Kidney tubule cell (primary cell): ENCODE measurements around the gene CNKSR3.
"Not testable (repeated sequence)": the region's sequence is repeated elsewhere in the genome, so short reads cannot be mapped to it uniquely, and the experiment has no call there.

ENCODE experiments used
- DNase-seq: peaks from one replicate; pipeline ENCODE4 v3.0.0-alpha.2; 2018; ENCODE audit warnings: low spot score

Gene CNKSR3

GRCh38 chr6:154528310-154528915 lies 17.9 kb upstream of the CNKSR3 start:
- no peak for DNase-seq

GRCh38 chr6:154526996-154527395 lies 16.5 kb upstream of the CNKSR3 start:
- DNase-seq, result no peak

- no peak for DNase-seq
Observed at GRCh38 chr6:154522576-154522975, 12.1 kb upstream of the CNKSR3 start.

GRCh38 chr6:154521412-154521811 lies 10.9 kb upstream of the CNKSR3 start:
- no peak for DNase-seq

DNA sequence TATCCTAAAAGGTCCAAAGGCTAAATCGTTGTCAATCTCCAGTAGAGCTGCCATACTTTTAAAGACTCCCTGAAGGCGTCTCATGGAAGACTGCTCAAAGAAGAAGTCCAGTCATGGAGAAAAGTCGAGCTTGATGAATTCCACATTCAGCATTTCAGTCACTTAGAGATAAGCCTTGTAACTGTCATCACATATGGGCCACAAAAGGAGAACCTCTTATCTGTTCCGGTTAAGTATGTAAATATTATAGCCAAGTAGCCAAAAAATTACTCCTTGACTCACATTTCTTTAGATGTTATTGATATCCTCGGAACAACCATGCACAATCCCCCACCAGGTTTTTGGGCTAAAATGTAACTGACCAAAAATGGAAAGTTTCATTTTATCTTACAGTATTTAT lies 9.8 kb upstream of the CNKSR3 start:
- no peak for DNase-seq

- no peak for DNase-seq
Observed at GRCh38 chr6:154518396-154518795, 7.9 kb upstream of the CNKSR3 start.

DNA sequence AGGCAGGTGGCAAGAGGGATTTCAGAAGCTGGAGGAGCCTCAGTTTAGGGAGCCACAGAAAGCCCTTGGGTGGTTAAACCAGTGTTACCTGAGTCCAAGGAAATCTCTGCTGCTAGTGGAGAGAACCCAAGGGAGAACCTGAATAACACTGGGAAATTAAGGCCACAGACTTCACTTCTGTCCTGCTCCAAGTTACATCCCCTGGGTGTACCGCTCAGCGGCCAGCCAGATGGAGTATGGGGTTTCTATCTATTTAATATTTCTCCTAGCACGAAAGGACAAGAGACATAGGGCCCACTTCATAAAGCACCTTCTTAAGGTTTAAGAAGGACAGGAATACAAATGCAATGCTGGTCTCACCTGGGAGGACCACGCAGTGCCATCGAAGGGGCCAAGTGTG lies 5.8 kb upstream of the CNKSR3 start:
- DNase-seq, result no peak

DNA sequence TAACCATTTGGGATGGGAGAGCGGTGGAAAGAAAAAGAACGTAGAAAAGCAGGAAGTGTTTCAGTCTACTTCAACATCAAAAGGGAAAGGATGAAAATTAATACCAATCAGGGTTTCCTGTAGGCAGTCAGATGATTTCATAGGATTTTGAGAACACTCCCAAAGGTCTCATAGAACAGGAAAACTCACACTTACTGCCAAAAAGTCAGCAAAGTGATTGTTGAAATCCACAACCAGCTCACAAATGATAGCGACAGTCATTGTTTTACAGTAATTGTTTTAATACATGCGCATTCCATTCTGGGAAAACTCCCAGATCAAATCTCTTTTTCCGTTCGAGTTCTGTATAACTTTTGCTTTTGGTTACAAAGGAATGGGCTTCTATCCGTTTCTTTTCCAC lies 5.3 kb upstream of the CNKSR3 start:
- peak; percentile 21 for DNase-seq

- DNase-seq, result not testable (repeated sequence)
Observed at GRCh38 chr6:154515076-154515475, 4.6 kb upstream of the CNKSR3 start.

DNA sequence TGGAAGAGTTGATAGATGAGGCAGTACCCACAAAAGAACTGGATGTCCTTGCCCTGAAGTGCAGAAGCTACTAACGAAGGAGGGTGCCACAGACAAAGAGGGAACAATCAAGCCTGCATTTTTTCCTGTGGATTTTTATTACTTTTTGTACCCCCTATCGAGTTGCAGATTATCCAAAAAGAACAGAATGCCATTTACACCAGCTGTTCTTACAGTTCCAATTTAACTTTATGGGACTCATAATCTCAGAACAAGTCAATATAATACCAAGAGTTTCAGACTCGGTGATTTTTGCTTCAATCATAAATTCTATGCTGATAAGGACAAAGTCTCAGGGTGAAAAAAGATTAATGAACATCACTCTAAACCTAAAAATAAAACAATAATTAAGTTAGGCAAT lies 4.0 kb upstream of the CNKSR3 start:
- no peak for DNase-seq

DNA sequence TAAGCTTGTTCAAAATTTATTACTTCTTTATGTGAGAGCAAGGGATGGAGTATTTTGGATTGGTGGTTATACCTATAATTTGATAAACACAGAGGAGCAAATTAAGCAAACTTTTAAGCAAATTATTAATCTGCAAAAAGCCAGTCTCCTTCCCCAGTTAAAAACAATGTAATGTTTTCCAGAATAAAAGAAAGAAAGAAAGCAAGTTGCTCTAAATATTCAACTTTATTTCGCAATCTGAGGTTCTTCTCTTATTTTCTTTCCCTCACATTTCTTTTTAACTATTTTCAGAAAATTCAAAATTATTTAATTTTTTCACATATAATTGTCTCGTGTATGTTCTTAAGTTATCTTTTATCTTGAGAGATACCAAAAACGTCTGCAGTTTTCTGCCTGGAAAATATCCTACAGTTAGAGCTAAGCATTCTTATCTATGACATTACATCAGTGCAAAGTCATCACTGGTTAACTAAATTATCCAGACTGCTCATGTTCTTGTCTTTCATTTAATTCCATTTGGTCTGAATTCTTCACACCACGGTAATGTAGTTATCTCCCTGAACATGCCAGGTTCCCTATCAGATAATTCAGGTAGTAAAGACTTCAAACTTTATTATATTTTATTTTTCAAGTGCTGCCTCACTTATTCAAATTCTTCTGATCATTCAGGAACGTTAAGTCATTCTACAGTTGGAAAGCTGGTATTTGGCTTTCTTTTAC lies 3.3 kb upstream of the CNKSR3 start:
- no peak for DNase-seq

DNA sequence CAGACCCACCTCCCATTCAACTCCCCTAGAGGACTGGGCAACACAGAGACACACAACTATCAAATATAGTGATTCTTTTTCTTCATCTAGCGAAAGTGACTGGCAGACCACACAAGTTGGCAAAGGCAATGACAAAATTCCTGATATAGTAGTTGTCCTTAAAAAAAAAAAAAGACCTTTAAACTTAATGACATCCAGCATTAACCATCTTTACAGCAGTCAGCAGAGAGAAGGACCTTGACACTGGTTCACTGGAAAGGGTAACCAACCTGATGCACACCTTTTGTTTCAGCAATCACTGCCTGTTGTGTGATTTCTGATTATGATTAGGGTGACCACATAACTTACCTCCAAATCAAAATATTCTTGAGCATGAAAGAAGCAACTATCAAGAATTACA lies 1.7 kb upstream of the CNKSR3 start:
- no peak for DNase-seq

GRCh38 chr6:154511791-154512190 lies 1.3 kb upstream of the CNKSR3 start:
- peak; percentile 74 for DNase-seq

- DNase-seq, result no peak
Observed at GRCh38 chr6:154509421-154510143, 903 bp downstream of the CNKSR3 start.

DNA sequence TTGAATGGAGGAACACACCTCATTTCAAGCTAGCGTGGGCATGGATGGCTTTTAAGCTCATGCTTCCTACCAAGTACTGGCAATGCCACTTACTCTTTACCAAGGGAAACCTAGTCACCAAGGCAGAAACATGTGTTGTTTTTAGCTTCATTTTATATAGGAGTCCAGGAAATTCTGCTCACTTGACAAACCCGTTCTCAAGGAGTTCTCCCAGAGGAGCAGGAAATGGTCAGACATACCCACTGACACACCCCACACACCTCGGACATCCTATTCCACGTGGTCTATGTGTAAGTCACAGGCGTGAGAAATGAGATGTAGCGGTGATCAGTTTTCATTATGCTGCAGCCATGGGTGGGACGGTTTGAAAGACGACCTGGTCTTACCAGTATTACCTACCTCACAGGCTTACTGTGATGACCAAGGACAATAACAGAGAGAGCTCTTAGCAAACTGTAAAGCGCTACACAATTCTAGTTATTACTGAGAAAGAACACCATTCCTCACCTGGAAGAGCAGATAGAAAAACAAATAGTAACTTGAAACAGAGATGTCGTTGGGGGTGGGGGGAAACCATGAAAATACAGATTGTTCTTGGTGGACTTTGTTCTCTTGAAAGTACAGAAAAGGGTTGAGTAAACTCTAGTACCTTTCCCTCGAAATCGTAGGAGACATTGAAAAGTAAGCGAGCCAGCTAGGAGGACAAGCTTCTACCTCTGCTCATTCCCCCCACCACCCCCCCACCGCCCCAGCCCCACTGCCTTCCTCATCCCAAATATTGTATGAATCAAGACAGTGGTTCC lies 1.7 kb downstream of the CNKSR3 start:
- DNase-seq, result peak; percentile 86

DNA sequence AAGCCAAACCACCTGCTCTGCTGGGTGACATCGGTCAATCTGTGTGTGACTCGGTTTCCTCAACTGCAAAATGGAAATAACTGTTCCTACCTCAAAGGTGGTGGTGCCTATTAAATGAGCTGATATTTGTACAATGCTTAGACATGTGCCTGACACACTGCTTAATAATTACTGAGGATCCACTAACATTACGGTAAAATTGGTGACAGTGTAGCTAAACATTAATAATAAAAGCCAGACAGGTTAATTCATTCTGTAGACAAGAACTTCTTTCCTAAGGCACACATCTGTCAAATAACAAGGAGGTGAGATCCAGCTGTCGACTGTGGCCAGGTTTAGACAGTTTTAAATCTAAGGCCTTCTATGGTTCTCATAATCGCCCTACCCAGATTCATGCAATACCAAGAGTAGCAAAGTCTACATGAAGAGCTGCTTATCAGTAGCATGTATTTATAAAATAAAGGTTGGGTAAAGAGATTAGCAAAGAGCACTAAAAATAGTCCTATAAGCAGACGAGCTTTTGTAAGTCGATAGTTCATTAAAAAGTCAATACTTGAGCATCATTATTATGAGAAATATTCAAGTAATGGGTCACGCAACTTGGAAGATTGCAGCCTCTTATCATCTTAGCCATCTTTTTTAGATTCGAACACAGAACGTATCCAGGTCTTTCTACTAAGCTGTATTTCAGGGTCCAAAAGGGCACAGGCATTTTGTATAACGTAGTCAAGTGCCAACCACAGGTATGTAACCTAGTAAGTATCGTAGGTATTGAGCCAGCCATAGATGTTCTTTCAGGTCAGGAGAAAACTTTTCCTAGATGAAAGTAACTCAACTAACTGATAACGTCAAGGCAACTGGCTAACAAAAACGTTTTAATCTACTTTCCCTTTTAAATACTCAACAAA lies 3.2 kb downstream of the CNKSR3 start:
- peak; percentile 75 for DNase-seq

DNA sequence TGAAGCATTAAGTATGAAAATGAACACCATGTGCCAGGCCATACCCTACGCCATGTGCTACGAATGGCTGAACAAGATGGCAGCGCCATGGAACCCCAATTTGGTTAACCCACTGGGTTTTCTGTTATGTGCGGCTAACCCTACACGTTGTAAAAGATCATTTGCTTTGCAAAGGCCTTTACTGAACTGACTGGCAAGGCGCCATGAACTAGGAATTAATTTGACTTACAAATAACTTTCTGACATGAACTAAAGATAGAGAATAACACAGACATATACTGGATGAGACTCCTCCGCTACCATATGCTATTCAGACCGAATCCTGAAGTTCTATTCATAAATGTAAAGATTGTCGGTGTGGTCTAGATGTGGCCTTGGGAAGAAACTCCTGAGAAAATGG lies 3.9 kb downstream of the CNKSR3 start:
- DNase-seq, result no peak

- no peak for DNase-seq
Observed at GRCh38 chr6:154506108-154506507, 4.4 kb downstream of the CNKSR3 start.

DNA sequence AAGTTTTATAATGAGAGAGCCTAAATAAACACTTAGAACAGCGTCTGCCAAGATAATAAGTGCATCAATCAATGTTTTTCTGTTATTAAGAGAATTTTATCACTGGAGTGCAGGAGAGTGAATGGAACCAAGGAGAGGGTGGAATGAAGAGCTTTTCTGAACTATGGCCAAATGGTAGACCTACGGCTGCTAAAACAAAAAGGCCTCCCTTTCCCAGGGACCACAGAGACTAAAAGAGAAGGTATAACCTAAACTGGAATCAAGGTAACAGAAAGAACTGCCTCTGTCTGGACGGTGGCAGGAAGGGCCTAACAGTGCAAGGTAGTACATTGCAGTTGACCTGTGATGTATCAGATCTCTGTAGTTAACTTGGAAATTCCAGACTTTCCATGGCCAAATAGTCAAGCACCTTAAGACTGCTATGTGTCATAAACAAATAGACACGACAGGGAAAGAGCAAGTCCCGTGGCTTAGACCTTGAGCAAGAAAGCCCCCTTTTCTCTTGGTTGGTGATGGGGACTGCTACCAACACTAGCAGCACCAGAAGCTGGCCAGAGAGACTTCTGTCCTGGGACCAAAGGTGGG lies 5.5 kb downstream of the CNKSR3 start:
- DNase-seq, result peak; percentile 70

DNA sequence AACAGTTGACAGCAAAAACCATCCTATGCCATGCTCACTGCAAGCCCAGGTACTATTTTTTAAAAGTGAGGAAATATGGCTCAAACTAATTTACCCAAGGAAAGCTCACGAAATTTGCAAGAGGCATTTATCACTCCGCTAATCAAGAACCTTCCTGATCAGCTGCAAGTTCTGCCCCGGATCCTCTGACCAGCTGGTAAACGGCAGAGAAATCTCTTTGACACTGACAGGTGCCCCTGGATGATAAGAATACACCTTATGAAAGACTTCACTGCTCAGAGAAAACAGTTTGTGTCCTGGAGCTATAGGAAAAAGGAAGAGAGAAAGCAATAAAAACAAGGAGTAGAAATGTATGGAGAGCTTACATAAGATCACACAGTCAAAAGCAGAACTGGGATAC lies 6.4 kb downstream of the CNKSR3 start:
- DNase-seq, result no peak

DNA sequence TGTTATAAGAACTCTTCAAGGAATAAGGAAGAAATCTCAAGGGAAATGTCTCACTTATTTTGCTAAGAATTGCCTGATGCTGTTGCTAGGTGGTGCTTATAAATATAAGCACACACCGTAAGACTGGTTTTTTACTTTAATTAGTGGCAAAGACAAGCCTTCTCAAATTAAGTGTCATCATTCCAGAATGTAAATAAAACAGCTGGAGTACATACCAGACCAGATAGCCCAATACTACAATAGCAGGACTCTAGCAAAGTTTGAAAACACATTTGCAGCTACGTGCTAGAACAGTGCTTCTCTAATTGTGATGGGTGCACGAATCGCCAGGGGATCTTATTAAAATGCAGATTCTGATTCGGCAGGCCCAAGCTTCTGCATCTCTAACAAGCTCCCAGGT lies 6.8 kb downstream of the CNKSR3 start:
- DNase-seq, result no peak
